GM21825 (cell line): ENCODE data around the gene SNAP47.

ENCODE experiments used
- ATAC-seq: cut with Tn5 transposase; IDR thresholded peaks from one replicate; pipeline ENCODE4 v1.9.1; 2021; ENCODE audit warnings: mild to moderate bottlenecking, moderate library complexity; ENCODE audit not compliant: unreplicated experiment

The SNAP47 gene

GRCh38 chr1:227793948-227794816, 58.9 kb downstream of the SNAP47 start:
- ATAC-seq = no peak

GRCh38 chr1:227794817-227795192, 59.6 kb downstream of the SNAP47 start:
- no peak for ATAC-seq

GRCh38 chr1:227795732-227796131, 60.5 kb downstream of the SNAP47 start:
- ATAC-seq = no peak

- no peak for ATAC-seq
Measured at GRCh38 chr1:227796359-227796915, 61.2 kb downstream of the SNAP47 start.

- no peak for ATAC-seq
Measured at GRCh38 chr1:227797144-227797543, 61.9 kb downstream of the SNAP47 start.

- ATAC-seq = no peak
Measured at GRCh38 chr1:227797625-227798024, 62.4 kb downstream of the SNAP47 start.

GRCh38 chr1:227798078-227798802, 63.0 kb downstream of the SNAP47 start:
- no peak for ATAC-seq

- ATAC-seq = no peak
Measured at GRCh38 chr1:227799756-227800155, 64.5 kb downstream of the SNAP47 start.

- ATAC-seq = no peak
Measured at GRCh38 chr1:227803933-227804332, 68.7 kb downstream of the SNAP47 start.

- ATAC-seq = no peak
Measured at GRCh38 chr1:227805606-227806197, 70.5 kb downstream of the SNAP47 start.

GRCh38 chr1:227808566-227808965, 73.3 kb downstream of the SNAP47 start:
- no peak for ATAC-seq

GRCh38 chr1:227809026-227809425, 73.8 kb downstream of the SNAP47 start:
- no peak for ATAC-seq

GRCh38 chr1:227813962-227814361, 78.7 kb downstream of the SNAP47 start:
- ATAC-seq = no peak

- ATAC-seq = no peak
Measured at GRCh38 chr1:227815468-227816409, 80.5 kb downstream of the SNAP47 start, which contains the start of gene PRSS38. Gene PRSS38 (plus strand): TSS chr1:227815675. CDS start chr1:227815717, 42 bp downstream.

GRCh38 chr1:227816750-227817446, 81.7 kb downstream of the SNAP47 start:
- no peak for ATAC-seq

GRCh38 chr1:227823537-227823936, 88.3 kb downstream of the SNAP47 start:
- no peak for ATAC-seq

- ATAC-seq = no peak
Measured at GRCh38 chr1:227824204-227824603, 89.0 kb downstream of the SNAP47 start.

- no peak for ATAC-seq
Measured at GRCh38 chr1:227828786-227829185, 93.6 kb downstream of the SNAP47 start.
